ENCODE measurements around the gene ITIH3.

GRCh38 chr3:52822363-52822762, 27.8 kb downstream of the ITIH3 start:
- TF ChIP-seq ATF3 (IDR thresholded peaks at IDR 0.05) (no peak), CTCF (IDR thresholded peaks at IDR 0.05; ENCODE audit: low read depth, low read length, missing input control) (no peak), RAD21 (IDR thresholded peaks at IDR 0.05) (no peak), REST (IDR thresholded peaks at IDR 0.05) (no peak), TAF1 (conservative IDR thresholded peaks at IDR 0.05) (no peak), YY1 (IDR thresholded peaks at IDR 0.05) (no peak), JUND (IDR thresholded peaks at IDR 0.05) (no peak), MAX (IDR thresholded peaks at IDR 0.05) (no peak)
